BLaER1 treated with 17β-estradiol and CSF1 and Interleukin-3, amounts not matched to agents 10 nM and 100 nM (cell line): ENCODE measurements around the gene ZNF165.
"Not testable (repeated sequence)": the region's sequence is repeated elsewhere in the genome, so short reads cannot be mapped to it uniquely, and the experiment has no call there.

ENCODE experiments used
- H3K27ac ChIP-seq, 11 experiments: shearing (Covaris generic); formaldehyde crosslinking; 2 replicates each; pipeline ENCODE4 v1.8.1; 2022
- H3K27me3 ChIP-seq, 11 experiments: shearing (Covaris generic); formaldehyde crosslinking; 2 replicates each; pipeline ENCODE4 v1.8.1; 2022
- H3K36me3 ChIP-seq, 11 experiments: shearing (Covaris generic); formaldehyde crosslinking; 2 replicates each; pipeline ENCODE4 v1.8.1; 2022
- H3K4me1 ChIP-seq, 10 experiments: shearing (Covaris generic); formaldehyde crosslinking; 2 replicates each; pipeline ENCODE4 v1.8.1; 2022
- H3K4me2 ChIP-seq, 11 experiments: shearing (Covaris generic); formaldehyde crosslinking; 2 replicates each; pipeline ENCODE4 v1.8.1; 2022
- H3K4me3 ChIP-seq, 10 experiments: shearing (Covaris generic); formaldehyde crosslinking; 2 replicates each; pipeline ENCODE4 v1.8.1; 2022
- H3K9ac ChIP-seq, 11 experiments: shearing (Covaris generic); formaldehyde crosslinking; 2 replicates each; pipeline ENCODE4 v1.8.1; 2022
- H3K9me3 ChIP-seq, 11 experiments: shearing (Covaris generic); formaldehyde crosslinking; replicated peaks in 1 of 11; 2 replicates each; pipeline ENCODE4 v1.8.1; 2022
- H4K20me1 ChIP-seq, 11 experiments: shearing (Covaris generic); formaldehyde crosslinking; 2 replicates each; pipeline ENCODE4 v1.8.1; 2022
- Cebpa-rat ChIP-seq, 11 experiments: shearing (Covaris generic); IDR thresholded peaks; 2 replicates each; pipeline ENCODE4 v1.8.1; 2022

ZNF165 gene

GRCh38 chr6:28111964-28112363 is 31.6 kb downstream of the ZNF165 start:
- no peak for TF ChIP-seq Cebpa-rat (IDR thresholded peaks at IDR 0.05)
- no peaks in the 10 kb centered on the region for H3K4me1 ChIP-seq
- peaks cover 28 to 39% (median 36%) of the 10 kb centered on the region in 11 experiments for H3K36me3 ChIP-seq
- no peaks in the 10 kb centered on the region for H4K20me1 ChIP-seq
- no peaks in the 10 kb centered on the region for H3K9me3 ChIP-seq
- no peaks in the 10 kb centered on the region for H3K27me3 ChIP-seq
- H3K9ac ChIP-seq, result no peak overlapping the region
- H3K27ac ChIP-seq, result no peak overlapping the region
- no peak overlapping the region for H3K4me3 ChIP-seq
- no peak overlapping the region for H3K4me2 ChIP-seq

- TF ChIP-seq Cebpa-rat (IDR thresholded peaks at IDR 0.05), result no peak
- Histone ChIP-seq H3K4me3 (no peak overlapping the region), H4K20me1 (0 out of 22 replicates have a peak, but pooled peaks cover 0 to 4% (median 0%) of the 10 kb centered on the region in 11 experiments), H3K36me3 (peaks cover 62 to 77% (median 72%) of the 10 kb centered on the region in 11 experiments), H3K9ac (no peak overlapping the region), H3K4me2 (no peak overlapping the region), H3K27me3 (no peaks in the 10 kb centered on the region), H3K9me3 (no peaks in the 10 kb centered on the region), H3K4me1 (no peaks in the 10 kb centered on the region), H3K27ac (no peak overlapping the region)
Observed at GRCh38 chr6:28115799-28116198, 35.4 kb downstream of the ZNF165 start.

GRCh38 chr6:28117386-28118050 is 37.1 kb downstream of the ZNF165 start:
- H3K4me3 ChIP-seq, result no peak overlapping the region
- no peaks in the 10 kb centered on the region for H3K27me3 ChIP-seq
- no peak overlapping the region for H3K4me2 ChIP-seq
- H3K27ac ChIP-seq, result no peak overlapping the region
- H4K20me1 ChIP-seq, result 0 out of 22 replicates have a peak, but pooled peaks cover 0 to 4% (median 0%) of the 10 kb centered on the region in 11 experiments
- no peak overlapping the region for H3K9ac ChIP-seq
- TF ChIP-seq Cebpa-rat (IDR thresholded peaks at IDR 0.05), result no peak
- no peaks in the 10 kb centered on the region for H3K9me3 ChIP-seq
- H3K36me3 ChIP-seq, result peaks cover 70 to 94% (median 85%) of the 10 kb centered on the region in 11 experiments
- H3K4me1 ChIP-seq, result no peaks in the 10 kb centered on the region

GRCh38 chr6:28118217-28118616 is 37.8 kb downstream of the ZNF165 start:
- no peaks in the 10 kb centered on the region for H3K9me3 ChIP-seq
- peaks cover 77 to 100% (median 91%) of the 10 kb centered on the region in 11 experiments for H3K36me3 ChIP-seq
- no peak overlapping the region for H3K27ac ChIP-seq
- no peak overlapping the region for H3K4me3 ChIP-seq
- TF ChIP-seq Cebpa-rat (IDR thresholded peaks at IDR 0.05), result no peak
- no peak overlapping the region for H3K4me2 ChIP-seq
- no peaks in the 10 kb centered on the region for H3K27me3 ChIP-seq
- H3K9ac ChIP-seq, result no peak overlapping the region
- H4K20me1 ChIP-seq, result 0 out of 22 replicates have a peak, but pooled peaks cover 0 to 4% (median 0%) of the 10 kb centered on the region in 11 experiments
- H3K4me1 ChIP-seq, result no peaks in the 10 kb centered on the region

- Histone ChIP-seq H3K27me3 (no peaks in the 10 kb centered on the region), H3K36me3 (peaks cover 45 to 78% (median 64%) of the 10 kb centered on the region in 11 experiments), H3K4me1 (peaks cover 20 to 30% (median 27%) of the 10 kb centered on the region in 10 experiments), H3K4me3 (no peak overlapping the region), H3K4me2 (no peak overlapping the region), H3K27ac (no peak overlapping the region), H3K9ac (no peak overlapping the region), H4K20me1 (peaks cover under 1 to 19% (median 13%) of the 10 kb centered on the region in 11 experiments; a peak in 13 of 22 replicates), H3K9me3 (no peaks in the 10 kb centered on the region)
- no peak for TF ChIP-seq Cebpa-rat (IDR thresholded peaks at IDR 0.05)
Observed at GRCh38 chr6:28121876-28122275, 41.5 kb downstream of the ZNF165 start.

- H3K36me3 ChIP-seq, result peaks cover 44 to 78% (median 65%) of the 10 kb centered on the region in 11 experiments
- not testable (repeated sequence) for H3K9me3 ChIP-seq, H3K27me3 ChIP-seq, H3K4me2 ChIP-seq, H3K4me3 ChIP-seq, H3K27ac ChIP-seq, H3K9ac ChIP-seq
- peaks cover 4 to 21% (median 17%) of the 10 kb centered on the region in 11 experiments; a peak in 13 of 22 replicates for H4K20me1 ChIP-seq
- peaks cover 24 to 34% (median 31%) of the 10 kb centered on the region in 10 experiments for H3K4me1 ChIP-seq
Observed at GRCh38 chr6:28122283-28122682, 41.9 kb downstream of the ZNF165 start.

- Histone ChIP-seq H3K9me3 (no peaks in the 10 kb centered on the region), H3K4me1 (peaks cover 24 to 40% (median 34%) of the 10 kb centered on the region in 10 experiments), H3K9ac (peak within 1 kb of the TSS; percentile 80 to 87 (median 83)), H3K27ac (peak within 1 kb of the TSS; percentile 74 to 86 (median 83)), H3K4me3 (peak within 1 kb of the TSS; percentile 79 to 87 (median 80)), H3K36me3 (peaks cover 45 to 78% (median 65%) of the 10 kb centered on the region in 11 experiments), H3K4me2 (peak within 1 kb of the TSS; percentile 78 to 94 (median 90)), H3K27me3 (no peaks in the 10 kb centered on the region), H4K20me1 (peaks cover 5 to 41% (median 33%) of the 10 kb centered on the region in 11 experiments; a peak in 15 of 22 replicates)
- no peak for TF ChIP-seq Cebpa-rat (IDR thresholded peaks at IDR 0.05)
Observed at GRCh38 chr6:28124350-28124970, 44.1 kb downstream of the ZNF165 start, which contains the start of gene ZSCAN16. Gene ZSCAN16, plus strand, starts transcription at chr6:28124609. Its CDS starts 835 bp downstream, at chr6:28125444.

GRCh38 chr6:28124971-28125353 is 44.6 kb downstream of the ZNF165 start:
- H3K4me1 ChIP-seq, result peaks cover 24 to 40% (median 34%) of the 10 kb centered on the region in 10 experiments
- H3K36me3 ChIP-seq, result peaks cover 45 to 78% (median 65%) of the 10 kb centered on the region in 11 experiments
- peak overlapping the region; percentile 80 to 87 (median 83) for H3K9ac ChIP-seq
- H3K9me3 ChIP-seq, result no peaks in the 10 kb centered on the region
- peak overlapping the region; percentile 79 to 87 (median 80) for H3K4me3 ChIP-seq
- H3K4me2 ChIP-seq, result peak overlapping the region; percentile 78 to 94 (median 90)
- no peaks in the 10 kb centered on the region for H3K27me3 ChIP-seq
- peaks cover 5 to 46% (median 33%) of the 10 kb centered on the region in 11 experiments; a peak in 15 of 22 replicates for H4K20me1 ChIP-seq
- no peak for TF ChIP-seq Cebpa-rat (IDR thresholded peaks at IDR 0.05)
- H3K27ac ChIP-seq, result peak overlapping the region; percentile 74 to 86 (median 83)

GRCh38 chr6:28125401-28125800 is 45.0 kb downstream of the ZNF165 start:
- peak overlapping the region; percentile 80 to 87 (median 83) for H3K9ac ChIP-seq
- H3K27ac ChIP-seq, result peak overlapping the region; percentile 74 to 86 (median 83)
- H3K27me3 ChIP-seq, result no peaks in the 10 kb centered on the region
- H3K4me1 ChIP-seq, result peaks cover 24 to 40% (median 34%) of the 10 kb centered on the region in 10 experiments
- peak overlapping the region; percentile 78 to 94 (median 90) for H3K4me2 ChIP-seq
- no peaks in the 10 kb centered on the region for H3K9me3 ChIP-seq
- TF ChIP-seq Cebpa-rat (IDR thresholded peaks at IDR 0.05), result no peak
- peaks cover 7 to 49% (median 30%) of the 10 kb centered on the region in 11 experiments; a peak in 16 of 22 replicates for H4K20me1 ChIP-seq
- H3K36me3 ChIP-seq, result peaks cover 45 to 78% (median 65%) of the 10 kb centered on the region in 11 experiments
- peak overlapping the region; percentile 79 to 87 (median 80) for H3K4me3 ChIP-seq
